ENCODE results near the gene MMP24OS.
A peak's percentile ranks its signal among the peaks of the same experiment; 100 is the strongest.

MMP24OS gene

DNA sequence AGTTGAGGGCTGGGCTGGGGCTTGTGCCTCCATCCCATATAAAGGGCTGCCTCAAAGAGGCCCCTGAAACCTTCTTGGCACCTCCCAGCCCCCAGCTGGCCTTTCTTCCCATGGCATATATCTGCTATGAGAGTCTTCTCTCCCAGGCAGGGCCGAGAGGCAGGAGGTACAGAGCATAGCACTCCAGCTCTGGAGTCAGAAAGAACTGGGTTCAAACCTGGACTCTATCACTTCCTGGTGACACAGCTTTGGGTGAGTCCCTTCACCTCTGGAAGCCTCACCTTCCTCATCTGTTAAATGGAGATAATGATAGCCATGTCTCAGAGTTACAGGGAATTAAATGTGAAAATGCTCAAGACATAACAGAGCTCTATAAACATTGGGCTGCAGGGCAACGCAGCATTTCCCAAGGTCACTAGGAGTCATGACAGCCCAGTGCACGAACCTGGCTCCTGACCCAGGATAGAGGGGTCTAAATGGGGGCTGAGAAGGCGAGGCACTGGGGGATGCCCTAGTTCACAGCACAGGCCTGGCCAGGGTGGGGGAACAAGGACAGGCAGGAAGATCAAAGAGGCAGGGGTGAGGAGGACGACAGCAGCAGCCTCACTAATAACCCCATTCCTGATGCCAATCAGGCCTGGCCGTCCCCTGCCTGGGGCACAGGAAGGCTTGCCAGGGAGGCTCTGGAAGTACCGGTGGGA is 12.4 kb upstream of the MMP24OS start:
- no peak for DNase-seq

DNA sequence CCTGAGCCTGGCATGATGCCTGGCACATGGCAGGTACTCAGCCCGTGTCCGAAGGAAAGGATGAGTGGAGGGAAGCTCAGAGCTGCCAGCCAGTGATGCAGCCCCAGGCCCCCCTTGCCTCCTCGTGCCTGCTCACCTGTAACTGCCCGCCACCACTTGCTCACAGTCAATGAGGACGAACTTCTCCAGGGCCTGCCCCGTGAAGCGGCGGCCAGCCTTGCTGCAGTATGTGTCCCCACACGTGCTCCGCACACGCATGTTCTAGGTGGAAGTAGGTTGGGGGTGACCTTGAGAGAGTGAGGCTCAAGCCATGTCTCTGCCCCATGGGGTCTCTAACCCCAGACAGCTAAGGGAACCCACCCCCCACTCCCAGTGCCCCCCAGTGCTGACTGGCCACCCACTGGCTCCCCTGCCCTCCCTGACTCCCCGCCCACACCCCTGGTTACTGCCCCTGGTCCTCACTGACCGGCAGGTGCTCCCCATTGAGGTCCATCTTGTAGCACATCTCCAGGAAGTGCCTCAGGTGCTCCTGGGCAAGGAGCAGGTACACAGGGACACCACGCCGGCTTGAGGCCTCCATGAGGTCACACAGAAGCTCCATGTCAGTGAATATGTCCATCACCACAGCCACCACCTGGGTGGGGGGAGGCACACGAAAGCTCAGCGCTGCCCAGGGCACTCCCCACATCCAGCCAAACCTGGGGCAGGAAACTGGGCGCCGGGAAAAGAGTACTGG is 10.6 kb upstream of the MMP24OS start:
- DNase-seq, result no peak

DNA sequence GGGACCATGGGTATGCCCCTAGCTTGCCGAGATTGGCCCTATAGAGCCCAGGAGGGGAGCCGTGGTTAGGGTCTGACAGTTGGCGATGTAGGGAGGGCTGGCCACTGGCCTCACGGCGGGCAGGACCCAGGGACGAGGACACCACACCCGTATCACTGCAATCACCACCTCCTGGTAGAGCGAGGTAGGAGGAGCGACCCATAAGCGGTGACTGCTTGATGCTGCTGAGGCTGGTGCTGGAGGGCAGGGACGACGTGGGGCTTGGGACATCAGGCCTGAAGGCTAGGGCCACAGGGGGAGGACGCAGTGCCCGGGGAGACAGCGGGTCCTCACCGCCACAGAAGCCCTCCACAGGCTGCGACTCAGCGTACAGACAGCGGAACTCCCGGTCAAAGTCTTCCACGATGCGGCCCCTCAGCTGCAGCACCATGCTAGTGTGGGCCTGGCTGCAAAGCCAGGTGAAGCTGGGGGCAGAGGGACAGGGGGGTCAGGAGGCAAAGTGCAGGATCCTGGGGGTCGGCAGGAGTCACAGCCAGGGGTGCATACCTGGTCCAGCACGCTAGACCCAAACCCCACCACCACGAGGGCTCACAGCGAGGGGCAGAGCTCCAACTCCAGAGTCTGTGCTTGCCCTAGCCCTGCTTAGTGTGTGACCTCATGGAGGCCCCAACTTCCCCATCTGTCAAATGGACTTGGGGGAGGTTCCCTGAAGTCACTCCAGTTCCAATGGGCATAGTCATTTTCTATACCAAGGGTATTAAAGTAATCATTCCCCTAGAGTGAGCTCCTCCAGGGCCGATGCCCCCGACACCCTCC is 9.8 kb upstream of the MMP24OS start:
- no peak for DNase-seq

DNA sequence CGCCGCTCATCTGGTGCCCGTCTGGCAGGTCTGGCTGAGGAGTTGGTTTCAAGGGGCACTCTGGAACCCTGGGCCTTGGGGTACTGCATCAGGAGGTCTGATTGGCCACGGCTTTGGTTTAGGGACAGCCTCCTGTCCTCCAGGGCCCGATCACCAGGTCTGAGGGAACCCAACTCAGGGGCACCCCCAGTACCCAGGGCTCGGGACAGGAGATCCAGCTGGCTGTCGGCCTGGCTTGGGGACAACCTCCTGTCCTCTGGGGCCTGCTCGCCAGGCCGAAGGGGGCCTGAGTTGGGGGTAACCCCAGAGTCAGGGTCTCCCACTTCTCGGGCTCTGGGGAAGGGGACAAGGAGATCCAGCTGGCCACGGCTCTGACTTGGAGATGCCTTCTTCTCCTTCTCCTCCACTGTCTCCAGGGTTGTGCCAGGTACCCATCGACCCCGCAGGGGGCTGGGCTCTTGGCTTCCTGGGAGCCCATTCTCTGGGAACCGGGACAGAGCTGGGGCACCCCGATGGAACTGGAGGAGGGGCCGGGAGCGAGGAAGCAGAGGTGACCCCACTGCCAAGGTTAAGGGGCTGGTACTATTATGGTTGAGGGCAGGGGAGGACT is 9.1 kb upstream of the MMP24OS start:
- DNase-seq, result no peak

DNA sequence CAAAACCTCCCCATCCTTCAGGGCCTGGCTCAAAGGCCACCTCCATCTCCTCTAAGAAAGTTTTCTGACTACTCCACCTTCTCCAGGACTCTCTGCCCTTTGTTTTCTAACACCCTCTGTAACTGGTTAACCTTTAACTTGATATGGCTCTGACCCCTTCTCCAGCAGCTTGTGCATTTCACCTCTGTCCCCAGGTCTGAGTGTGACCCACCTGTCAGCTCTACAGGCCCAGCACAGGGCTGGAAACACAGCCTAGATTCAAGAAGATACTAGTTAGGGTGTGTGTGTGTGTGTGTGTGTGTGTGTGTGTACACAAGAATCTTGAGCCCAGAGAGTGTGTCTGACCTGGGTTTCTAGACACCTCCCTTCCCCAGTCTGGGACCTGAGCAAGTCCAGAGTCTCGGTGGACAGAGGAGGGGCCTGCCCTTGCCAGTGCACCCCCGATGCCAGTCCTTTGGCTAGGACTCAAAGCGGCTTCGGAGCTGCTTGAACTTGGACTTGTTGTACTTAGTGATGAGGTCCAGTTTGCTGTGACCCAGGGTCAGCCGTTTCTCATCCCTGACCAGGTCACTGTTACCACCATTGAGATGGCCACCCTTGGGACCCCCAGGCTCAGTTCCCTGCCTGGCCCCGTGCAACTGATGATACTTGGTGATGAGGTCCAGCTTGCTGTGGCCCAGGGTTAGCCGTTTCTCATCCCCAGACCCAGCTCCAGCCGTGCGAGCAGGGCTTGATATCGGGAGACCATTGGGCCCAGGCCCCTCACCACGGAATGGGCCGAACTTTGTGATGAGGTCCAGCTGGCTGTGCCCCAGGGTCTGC is 8.4 kb upstream of the MMP24OS start:
- no peak for DNase-seq

DNA sequence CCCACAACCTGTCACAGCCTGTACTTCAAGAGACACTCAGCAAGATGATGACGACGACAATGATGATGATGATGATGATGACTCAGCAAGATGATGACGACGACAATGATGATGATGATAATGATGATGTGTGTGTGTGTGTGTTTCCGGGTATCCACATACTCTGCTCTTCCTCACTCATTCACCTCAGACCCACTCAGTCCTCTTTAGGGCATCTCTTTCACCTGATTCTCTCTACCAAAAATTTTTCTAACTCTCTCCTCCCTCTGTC is 7.8 kb upstream of the MMP24OS start:
- DNase-seq, result no peak

DNA sequence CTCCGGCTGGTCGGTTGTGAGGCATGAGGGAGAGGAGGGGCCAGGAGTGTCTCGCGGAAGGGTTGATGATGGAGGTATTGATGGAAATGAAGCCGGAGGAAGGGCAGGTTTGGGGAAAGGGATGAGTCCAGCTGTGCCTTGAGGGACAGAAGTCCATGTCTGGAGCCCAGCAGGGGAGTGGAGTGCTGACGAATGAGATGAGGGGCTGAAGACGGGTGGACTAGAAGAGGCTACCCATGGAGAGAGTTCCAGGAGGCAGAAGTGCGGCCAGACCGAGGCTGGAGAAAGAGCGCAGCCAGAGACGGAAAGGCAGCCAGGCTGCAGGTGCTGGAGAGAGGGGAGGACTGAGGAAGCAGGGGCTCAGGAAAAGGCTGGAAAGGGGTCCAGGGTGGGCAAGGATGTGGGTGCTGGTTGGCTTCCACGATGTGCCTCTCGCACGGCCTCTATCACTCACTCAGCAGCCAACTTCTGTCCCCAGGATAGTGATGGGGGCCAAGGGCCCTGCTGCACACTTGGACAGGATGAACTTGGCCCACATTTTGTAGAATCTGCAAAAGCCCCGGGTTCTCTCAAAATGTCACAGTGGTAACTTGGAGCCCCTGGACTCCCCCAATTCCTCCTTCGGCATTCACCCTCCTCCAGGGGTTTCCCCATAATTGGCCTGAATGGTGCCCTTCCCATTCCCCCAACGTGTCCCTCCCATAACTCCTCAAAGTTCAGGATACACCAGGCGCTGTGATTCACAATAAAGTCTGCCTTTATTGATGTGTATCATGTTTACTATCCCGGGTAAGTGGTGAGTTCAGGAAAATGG is 7.3 kb upstream of the MMP24OS start:
- DNase-seq, result no peak

DNA sequence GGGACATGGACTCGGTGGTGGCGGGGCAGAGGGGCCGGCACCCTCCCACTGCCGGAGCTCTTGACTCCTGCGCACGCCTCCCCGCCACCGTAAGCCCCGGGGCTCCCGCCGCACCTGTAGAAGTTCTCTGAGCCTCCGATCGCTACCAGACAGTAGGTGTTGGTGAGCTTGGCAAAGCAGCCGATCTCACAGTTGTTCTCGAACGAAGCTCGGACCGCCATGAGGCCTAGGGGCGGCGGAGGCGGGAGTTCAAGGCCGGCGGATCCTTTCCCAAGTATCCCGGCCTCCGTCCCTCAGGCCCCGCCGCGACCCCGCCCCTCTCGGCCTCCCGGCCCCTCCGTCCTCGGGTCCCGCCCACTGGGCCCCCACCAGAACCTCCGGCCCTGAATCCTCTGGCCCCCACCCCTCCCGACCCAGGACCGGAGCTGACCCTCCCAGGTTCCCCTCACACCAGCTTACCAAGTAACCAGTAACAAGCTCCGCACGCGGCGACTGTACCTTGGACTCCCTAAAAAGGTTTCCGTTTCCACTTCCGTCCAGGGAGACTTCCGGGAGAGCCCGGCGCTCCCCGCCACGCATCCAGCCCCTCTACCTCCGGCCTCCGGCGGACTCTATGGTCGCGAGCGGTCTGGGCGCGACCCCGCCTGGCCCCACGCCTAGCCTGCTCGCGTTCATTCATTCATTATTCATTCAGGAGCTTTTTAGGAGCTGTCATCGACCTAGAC is 6.5 kb upstream of the MMP24OS start, which contains the start of gene EIF6:
Gene EIF6, minus strand, starts transcription at position 506 of the 725 bp plus-strand sequence. Its CDS starts 285 bp downstream, at position 221.
- peak; percentile 77 for DNase-seq

DNA sequence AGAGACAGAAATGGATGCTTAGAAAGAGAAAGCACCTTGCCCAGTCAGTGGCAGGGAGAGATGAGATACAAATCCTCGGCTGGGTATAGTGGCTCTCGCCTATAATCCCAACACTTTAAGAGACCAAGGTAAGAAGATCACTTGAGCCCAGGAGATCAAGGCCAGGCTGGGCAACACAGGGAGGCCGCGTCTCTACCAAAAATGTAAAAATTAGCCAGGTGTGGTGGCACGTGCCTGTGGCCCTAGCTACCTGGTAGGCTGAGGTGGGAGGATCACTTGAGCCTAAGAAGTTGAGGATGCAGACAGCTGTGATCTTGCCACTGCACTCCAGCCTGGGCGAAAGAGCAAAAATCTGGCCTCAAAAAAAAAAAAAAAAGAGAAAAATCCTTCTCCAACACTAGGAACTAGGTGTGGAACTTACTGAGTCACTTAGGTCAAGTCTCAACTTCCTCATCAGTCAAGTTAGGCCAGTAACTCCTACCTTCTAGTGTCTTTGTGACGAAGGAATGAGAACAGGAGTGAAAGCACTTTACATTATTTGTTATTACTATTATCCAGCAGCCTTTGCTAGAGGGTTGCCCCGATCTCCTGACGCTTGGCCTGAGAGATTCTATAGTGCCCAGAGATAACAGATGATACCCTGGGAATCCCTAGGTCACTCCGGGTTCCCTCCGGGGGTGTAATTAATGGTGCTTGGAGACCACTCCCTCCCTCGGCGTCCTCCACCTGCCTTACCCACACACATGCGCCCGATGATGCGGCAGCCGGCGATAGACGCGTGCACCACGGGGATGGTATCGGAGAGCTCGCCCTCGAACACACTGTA is 5.7 kb upstream of the MMP24OS start:
- no peak for DNase-seq

DNA sequence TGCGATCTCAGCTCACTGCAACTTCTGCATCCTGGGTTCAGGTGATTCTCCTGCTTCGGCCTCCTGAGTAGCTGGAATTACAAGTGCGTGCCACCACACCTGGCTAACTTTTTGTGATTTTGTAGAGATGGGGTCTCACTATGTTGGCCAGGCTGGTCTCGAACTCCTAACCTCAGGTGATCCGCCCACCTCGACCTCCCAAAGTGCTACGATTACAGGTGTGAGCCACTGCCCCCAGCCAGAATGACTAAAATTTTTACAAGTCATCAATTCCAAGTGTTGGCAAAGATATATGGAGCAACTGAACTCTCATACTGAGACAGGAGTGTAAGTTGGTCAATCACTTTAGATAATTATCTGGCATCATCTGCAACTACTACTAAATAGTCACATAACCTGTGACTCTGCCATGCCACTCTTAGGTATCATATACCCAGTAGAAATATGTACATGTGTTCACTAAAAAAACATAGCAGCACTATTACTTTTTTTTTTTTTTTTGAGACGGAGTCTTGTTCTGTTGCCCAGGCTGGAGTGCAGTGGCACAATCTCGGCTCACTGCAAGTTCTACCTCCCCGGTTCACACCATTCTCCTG is 3.7 kb upstream of the MMP24OS start:
- DNase-seq, result no peak

DNA sequence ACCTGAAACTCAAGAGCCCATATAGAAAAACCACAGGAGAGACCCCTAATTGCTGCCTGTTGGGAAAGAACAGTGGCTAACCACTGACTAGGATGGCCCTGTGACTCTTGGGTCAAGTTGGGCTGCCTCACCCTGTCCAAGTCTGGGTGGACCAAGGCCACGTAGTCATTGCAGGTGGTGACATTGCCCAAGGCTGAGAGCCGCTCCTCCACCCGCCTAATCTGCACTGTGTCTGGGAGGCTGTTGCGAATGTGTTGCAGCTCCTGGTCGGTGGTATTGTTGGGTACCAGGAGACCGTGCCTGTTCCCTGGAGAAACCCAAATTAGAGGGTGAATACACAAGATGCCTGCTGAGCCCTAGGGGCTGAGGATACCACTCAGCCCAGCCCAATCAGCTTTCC is 2.6 kb upstream of the MMP24OS start:
- DNase-seq, result no peak

DNA sequence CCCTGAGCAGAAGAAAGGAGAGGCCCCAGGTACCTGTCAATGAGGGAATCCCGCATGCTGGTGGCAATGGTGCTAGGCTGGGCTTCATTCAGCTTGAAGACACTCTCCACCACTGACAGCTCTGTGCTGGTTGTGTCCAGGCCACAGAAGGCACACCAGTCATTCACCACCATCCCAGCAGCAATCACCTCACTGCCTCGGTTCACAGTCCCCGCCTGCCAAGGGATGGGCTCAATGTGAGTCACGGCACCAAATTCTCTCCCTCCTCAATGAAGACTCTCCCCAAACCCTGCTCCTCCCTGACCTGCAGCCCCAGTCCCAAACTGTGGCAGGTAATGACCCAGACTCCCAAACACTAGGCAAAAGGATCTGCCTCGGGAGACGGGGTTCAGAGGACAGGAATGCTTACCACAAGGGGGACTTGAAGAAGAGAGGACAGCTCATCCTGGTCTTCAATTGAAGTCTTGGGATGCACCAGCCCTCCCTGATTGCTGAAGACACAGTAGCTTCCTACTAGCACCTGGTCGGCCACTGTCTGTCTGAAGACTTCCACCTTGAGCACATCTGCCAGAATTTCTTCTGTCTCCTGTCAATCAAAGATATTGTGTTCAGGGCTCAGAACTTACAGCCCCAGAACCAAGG is 1.7 kb upstream of the MMP24OS start:
- DNase-seq, result no peak

DNA sequence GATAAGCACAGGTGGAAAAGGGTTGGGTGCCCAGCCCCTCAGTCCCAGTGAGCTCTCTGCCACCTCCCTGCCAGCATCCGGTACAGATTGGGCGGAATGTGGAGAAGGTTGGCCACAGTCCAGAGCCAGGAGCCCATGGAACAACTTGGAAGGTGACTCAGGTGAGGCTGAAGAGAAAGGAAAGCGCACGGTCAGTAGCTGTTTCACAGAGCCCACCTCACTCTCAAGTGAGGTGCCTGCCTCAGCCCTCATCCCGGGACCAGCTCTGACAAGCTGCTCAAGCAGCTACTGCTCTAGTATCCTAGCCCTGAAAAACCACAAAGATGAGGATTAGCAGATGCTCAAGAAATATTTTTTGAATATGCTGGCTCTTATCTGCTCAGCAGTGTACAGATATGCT is 1.1 kb upstream of the MMP24OS start:
- no peak for DNase-seq

DNA sequence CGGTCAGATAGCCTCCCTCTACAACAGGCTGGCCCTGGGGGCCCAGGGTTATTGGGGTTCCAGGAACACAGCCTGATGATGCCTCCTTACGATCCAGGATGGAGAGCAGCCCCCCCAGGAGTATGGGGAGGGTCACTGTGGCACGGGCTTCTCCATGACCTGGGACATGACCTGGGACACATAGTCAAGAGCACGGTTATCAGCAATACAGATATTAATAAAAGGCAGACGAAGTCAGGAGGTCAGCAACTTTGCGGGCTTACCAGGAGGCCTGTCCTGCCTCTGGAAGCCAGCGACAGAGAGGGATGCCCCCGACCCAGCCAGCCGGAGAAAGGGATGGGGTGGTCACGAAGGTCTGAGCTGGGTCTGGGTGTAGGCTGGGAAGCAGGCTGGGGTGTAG is 795 bp downstream of the MMP24OS start:
- no peak for DNase-seq

DNA sequence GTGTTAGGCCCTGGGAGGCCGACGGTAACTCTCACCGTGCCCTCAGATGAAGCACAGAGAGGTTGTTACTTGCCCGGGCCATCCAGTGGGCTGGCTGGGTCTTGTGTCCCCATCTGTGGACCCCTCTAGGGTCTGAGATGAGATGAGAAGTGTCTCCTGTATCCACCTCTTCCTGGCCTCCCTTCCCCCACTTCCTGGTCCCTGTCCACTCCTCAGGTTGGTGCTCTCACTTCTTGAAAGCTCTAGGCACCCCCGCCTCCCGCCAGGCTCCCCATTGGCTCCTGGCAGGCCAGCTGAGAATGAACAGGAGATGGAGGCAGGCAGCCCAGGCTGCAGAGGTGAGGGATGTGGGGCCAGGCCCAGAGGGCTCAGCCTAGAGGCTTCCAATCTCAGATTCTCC is 1.5 kb downstream of the MMP24OS start:
- DNase-seq, result no peak

DNA sequence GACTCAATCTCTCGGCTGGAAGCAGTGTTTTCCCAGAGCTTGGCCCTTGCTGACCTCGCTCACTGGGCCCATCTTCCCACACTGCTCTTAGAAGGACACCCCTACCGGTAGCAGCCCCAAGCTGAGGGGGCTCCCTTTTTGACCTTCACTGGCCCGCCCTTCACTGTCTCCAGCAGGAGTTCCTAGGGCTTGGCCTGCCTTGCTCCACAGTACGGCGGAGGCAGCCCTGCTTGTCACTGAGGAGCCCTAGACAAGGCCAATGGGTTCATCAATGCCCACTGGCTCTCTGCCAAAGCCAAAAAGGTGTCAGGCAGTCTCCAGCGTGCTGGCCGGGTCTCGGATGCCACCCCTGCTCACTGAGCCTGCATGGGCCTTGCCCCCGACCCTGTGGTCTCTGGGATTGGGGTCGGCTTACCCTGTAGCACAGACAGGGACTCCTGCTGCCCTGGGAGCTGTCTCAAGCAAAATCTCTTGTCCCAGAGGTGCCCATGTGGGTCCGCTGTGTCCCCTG is 2.1 kb downstream of the MMP24OS start:
- DNase-seq, result no peak

DNA sequence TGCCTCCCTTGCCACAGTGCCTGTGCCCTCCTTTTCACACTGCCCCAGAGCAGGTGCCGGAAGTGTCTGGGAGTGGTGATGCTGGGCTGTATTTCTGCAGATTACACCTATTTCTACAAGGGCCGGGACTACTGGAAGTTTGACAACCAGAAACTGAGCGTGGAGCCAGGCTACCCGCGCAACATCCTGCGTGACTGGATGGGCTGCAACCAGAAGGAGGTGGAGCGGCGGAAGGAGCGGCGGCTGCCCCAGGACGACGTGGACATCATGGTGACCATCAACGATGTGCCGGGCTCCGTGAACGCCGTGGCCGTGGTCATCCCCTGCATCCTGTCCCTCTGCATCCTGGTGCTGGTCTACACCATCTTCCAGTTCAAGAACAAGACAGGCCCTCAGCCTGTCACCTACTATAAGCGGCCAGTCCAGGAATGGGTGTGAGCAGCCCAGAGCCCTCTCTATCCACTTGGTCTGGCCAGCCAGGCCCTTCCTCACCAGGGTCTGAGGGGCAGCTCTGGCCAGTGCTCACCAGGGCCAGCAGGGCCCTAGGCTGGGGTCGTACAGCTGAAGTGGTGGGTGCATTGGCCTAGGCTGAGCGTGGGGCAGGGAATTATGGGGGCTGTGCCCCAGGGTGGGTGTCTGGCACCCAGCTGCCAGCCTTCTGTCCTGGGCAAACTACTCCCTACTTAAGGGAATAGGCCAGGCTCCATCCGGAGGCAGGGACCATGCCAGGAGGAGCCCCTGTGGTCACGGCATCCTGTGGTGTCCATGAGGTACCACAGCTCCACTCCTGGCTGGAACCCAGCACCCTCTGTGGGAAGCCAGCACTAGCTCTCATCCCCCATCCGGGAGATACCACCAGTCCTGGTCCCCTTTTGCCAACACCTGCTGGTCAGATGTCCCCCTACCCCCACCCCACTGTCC is 3.5 kb downstream of the MMP24OS start:
- no peak for DNase-seq
